Measurements from ENCODE around the gene HS3ST2.

DNA sequence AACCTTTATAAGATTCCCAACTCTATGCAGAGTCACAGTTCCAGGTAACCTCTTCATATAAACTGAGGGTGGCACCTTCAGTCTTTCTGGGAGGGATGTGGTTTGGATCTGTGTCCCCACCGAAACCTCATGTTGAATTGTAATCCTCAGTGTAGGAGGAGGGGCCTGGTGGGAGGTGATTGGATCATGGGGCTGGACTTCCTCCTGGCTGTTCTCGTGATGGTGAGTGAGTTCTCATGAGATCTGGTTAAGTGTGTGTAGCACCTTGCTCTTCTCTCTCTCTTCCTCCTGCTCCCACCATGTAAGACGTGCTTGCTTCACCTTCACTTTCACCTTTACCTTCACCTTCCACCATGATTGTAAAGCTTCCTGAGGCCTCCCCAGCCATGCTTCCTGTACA, 30.5 kb downstream of the HS3ST2 start:
- TF ChIP-seq, protein P1, sequence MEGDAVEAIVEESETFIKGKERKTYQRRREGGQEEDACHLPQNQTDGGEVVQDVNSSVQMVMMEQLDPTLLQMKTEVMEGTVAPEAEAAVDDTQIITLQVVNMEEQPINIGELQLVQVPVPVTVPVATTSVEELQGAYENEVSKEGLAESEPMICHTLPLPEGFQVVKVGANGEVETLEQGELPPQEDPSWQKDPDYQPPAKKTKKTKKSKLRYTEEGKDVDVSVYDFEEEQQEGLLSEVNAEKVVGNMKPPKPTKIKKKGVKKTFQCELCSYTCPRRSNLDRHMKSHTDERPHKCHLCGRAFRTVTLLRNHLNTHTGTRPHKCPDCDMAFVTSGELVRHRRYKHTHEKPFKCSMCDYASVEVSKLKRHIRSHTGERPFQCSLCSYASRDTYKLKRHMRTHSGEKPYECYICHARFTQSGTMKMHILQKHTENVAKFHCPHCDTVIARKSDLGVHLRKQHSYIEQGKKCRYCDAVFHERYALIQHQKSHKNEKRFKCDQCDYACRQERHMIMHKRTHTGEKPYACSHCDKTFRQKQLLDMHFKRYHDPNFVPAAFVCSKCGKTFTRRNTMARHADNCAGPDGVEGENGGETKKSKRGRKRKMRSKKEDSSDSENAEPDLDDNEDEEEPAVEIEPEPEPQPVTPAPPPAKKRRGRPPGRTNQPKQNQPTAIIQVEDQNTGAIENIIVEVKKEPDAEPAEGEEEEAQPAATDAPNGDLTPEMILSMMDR (IDR thresholded peaks at IDR 0.05), result no peak
- TF ChIP-seq POLR2A (IDR thresholded peaks at IDR 0.05), result no peak
